ENCODE measurements around the gene CNTNAP3.
A peak's percentile ranks its signal among the peaks of the same experiment; 100 is the strongest.
"Not testable (repeated sequence)": the region's sequence is repeated elsewhere in the genome, so short reads cannot be mapped to it uniquely, and the experiment has no call there.

The CNTNAP3 gene

GRCh38 chr9:39108145-39108544, 179.8 kb downstream of the CNTNAP3 start:
- DNase-seq (ENCODE audit: low read depth) = no peak
- TF ChIP-seq CTCF (IDR thresholded peaks at IDR 0.05; ENCODE audit: low read length, missing control alignments) = no peak

GRCh38 chr9:39097208-39097607, 190.8 kb downstream of the CNTNAP3 start:
- DNase-seq (ENCODE audit: low read depth); H3K4me3 ChIP-seq (replicated peaks; ENCODE audit: low read depth, low read length): not testable (repeated sequence)

More at GRCh38 chr9:39108145-39108544, 179.8 kb downstream of the CNTNAP3 start:
- H3K4me3 ChIP-seq (replicated peaks; ENCODE audit: low read depth, low read length) = no peak overlapping the region

- not testable (repeated sequence) for DNase-seq (ENCODE audit: low read depth)
These were observed 202.7 kb downstream of the CNTNAP3 start for GRCh38 chr9:39085311-39085710.

GRCh38 chr9:39082574-39082973, 205.4 kb downstream of the CNTNAP3 start:
- not testable (repeated sequence) for H3K4me3 ChIP-seq (replicated peaks; ENCODE audit: low read depth, low read length); DNase-seq (ENCODE audit: low read depth)

More at GRCh38 chr9:39085311-39085710, 202.7 kb downstream of the CNTNAP3 start:
- not testable (repeated sequence) for H3K4me3 ChIP-seq (replicated peaks; ENCODE audit: low read depth, low read length)

GRCh38 chr9:39080081-39080480, 207.9 kb downstream of the CNTNAP3 start:
- not testable (repeated sequence) for H3K4me3 ChIP-seq (replicated peaks; ENCODE audit: low read depth, low read length); DNase-seq (ENCODE audit: low read depth)

- H3K4me3 ChIP-seq (replicated peaks; ENCODE audit: low read depth, low read length) = peak overlapping the region; percentile 25
- peak; percentile 29 for DNase-seq (ENCODE audit: low read depth)
These were observed 209.2 kb downstream of the CNTNAP3 start for GRCh38 chr9:39078621-39079256.

- H3K4me3 ChIP-seq (replicated peaks; ENCODE audit: low read depth, low read length); DNase-seq (ENCODE audit: low read depth): not testable (repeated sequence)
These were observed 214.4 kb downstream of the CNTNAP3 start for GRCh38 chr9:39073537-39073936.

GRCh38 chr9:39067683-39068082, 220.3 kb downstream of the CNTNAP3 start:
- not testable (repeated sequence) for DNase-seq (ENCODE audit: low read depth); H3K4me3 ChIP-seq (replicated peaks; ENCODE audit: low read depth, low read length)

GRCh38 chr9:39062966-39063365, 225.0 kb downstream of the CNTNAP3 start:
- not testable (repeated sequence) for DNase-seq (ENCODE audit: low read depth); H3K4me3 ChIP-seq (replicated peaks; ENCODE audit: low read depth, low read length)

- not testable (repeated sequence) for H3K4me3 ChIP-seq (replicated peaks; ENCODE audit: low read depth, low read length); DNase-seq (ENCODE audit: low read depth)
These were observed 233.5 kb downstream of the CNTNAP3 start for GRCh38 chr9:39054453-39054852.

GRCh38 chr9:39046833-39047232, 241.1 kb downstream of the CNTNAP3 start:
- peak; percentile 43 for DNase-seq (ENCODE audit: low read depth)
- not testable (repeated sequence) for H3K4me3 ChIP-seq (replicated peaks; ENCODE audit: low read depth, low read length)

- DNase-seq (ENCODE audit: low read depth); H3K4me3 ChIP-seq (replicated peaks; ENCODE audit: low read depth, low read length): not testable (repeated sequence)
These were observed 245.6 kb downstream of the CNTNAP3 start for GRCh38 chr9:39042352-39042803.

- not testable (repeated sequence) for H3K4me3 ChIP-seq (replicated peaks; ENCODE audit: low read depth, low read length); DNase-seq (ENCODE audit: low read depth)
These were observed 246.2 kb downstream of the CNTNAP3 start for GRCh38 chr9:39041774-39042173.

GRCh38 chr9:39039148-39039547, 248.8 kb downstream of the CNTNAP3 start:
- DNase-seq (ENCODE audit: low read depth); H3K4me3 ChIP-seq (replicated peaks; ENCODE audit: low read depth, low read length): not testable (repeated sequence)

GRCh38 chr9:39038221-39038620, 249.7 kb downstream of the CNTNAP3 start:
- not testable (repeated sequence) for H3K4me3 ChIP-seq (replicated peaks; ENCODE audit: low read depth, low read length)
- peak; percentile 21 for DNase-seq (ENCODE audit: low read depth)

- not testable (repeated sequence) for H3K4me3 ChIP-seq (replicated peaks; ENCODE audit: low read depth, low read length)
These were observed 254.1 kb downstream of the CNTNAP3 start for GRCh38 chr9:39033849-39034248.

GRCh38 chr9:39030204-39031019, 257.6 kb downstream of the CNTNAP3 start:
- not testable (repeated sequence) for H3K4me3 ChIP-seq (replicated peaks; ENCODE audit: low read depth, low read length)
- DNase-seq (ENCODE audit: low read depth) = peak; percentile 82

More at GRCh38 chr9:39033849-39034248, 254.1 kb downstream of the CNTNAP3 start:
- not testable (repeated sequence) for DNase-seq (ENCODE audit: low read depth)

GRCh38 chr9:39028855-39029254, 259.1 kb downstream of the CNTNAP3 start:
- not testable (repeated sequence) for DNase-seq (ENCODE audit: low read depth); H3K4me3 ChIP-seq (replicated peaks; ENCODE audit: low read depth, low read length)
